ENCODE results near the gene NUP210.

The NUP210 gene

DNA sequence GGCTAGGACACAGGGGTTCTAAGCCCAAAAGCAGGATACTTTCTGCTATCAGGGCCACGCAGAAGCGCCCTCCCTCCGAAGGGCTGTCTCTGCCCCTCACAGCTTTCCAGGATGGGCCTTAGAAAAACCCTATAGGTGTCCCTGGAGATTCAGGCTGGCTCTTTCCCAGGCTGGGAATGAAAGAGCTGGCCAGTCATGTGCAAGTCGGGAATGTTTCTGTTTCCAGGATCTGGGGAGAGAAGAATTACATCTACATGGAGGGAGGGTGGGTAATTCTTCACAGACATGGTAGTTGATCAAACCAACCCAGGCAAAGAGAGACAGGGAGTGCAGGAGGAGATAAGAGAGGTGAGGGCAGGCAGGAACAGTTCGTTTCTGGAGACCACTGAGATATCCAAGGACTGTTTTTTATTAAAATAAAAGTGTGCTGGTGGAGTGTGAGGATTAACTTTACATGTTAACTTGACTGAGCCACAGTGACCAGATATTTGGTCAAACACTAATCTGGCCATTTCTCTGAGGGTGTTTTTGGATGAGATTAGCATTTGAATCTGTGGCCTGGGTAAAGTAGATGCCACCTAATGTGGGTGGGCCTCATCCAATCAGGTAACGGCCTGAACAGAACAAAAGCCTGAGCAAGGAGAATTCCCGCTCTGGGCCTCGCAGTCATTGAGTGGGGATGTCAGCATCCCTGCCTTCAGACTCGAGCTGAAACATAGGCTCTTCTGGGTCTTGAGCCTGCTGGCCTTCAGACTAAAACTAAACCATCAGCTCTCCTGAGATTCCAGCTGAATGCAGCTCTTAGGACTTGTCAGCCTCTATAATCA is 15.3 kb downstream of the NUP210 start:
- no peak overlapping the region for H3K4me3 ChIP-seq
- DNase-seq (ENCODE audit: low read depth, low spot score), result no peak
- no peak for TF ChIP-seq POLR2AphosphoS5 (IDR thresholded peaks at IDR 0.05; ENCODE audit: borderline replicate concordance, low read depth, low read length)
- no peak for TF ChIP-seq EZH2 (IDR thresholded peaks at IDR 0.05)
- TF ChIP-seq FOXP2 (optimal IDR thresholded peaks at IDR 0.05; ENCODE audit: control extremely low read depth, extremely low read length, insufficient read depth), result no peak
- no peak overlapping the region for H3K9ac ChIP-seq (ENCODE audit: insufficient read length)
- H3K27ac ChIP-seq, result no peak overlapping the region
- no peaks in the 10 kb centered on the region for H3K36me3 ChIP-seq (ENCODE audit: insufficient read depth, low read length)
- no peaks in the 10 kb centered on the region for H3K9me3 ChIP-seq (ENCODE audit: low read depth, low read length)

DNA sequence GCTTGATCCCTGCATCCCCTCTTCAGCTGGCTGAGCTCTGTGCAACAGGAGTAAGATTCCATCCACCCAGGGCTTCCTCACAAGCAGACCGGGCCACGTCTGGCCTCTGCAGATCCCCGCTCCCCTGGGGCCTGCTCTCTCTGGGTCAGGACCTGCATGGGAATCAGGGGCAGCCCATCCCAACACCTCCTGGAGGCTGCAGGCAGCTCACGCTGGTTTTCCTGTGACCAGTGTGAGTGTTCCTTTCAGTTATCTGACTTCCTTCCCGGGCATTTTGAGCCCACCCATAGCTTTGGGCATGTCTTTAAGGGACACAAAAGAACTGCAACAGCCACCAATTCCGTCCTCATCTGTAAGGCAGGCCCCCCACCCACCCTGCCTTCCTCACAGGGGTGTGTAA is 16.3 kb downstream of the NUP210 start:
- Histone ChIP-seq H3K27ac (no peak overlapping the region), H3K36me3 (ENCODE audit: insufficient read depth, low read length) (no peaks in the 10 kb centered on the region), H3K9me3 (ENCODE audit: low read depth, low read length) (no peaks in the 10 kb centered on the region), H3K4me3 (no peak overlapping the region), H3K9ac (ENCODE audit: insufficient read length) (no peak overlapping the region)
- DNase-seq (ENCODE audit: low read depth, low spot score), result no peak
- TF ChIP-seq EZH2 (IDR thresholded peaks at IDR 0.05) (no peak), FOXP2 (optimal IDR thresholded peaks at IDR 0.05; ENCODE audit: control extremely low read depth, extremely low read length, insufficient read depth) (no peak), POLR2AphosphoS5 (IDR thresholded peaks at IDR 0.05; ENCODE audit: borderline replicate concordance, low read depth, low read length) (no peak)

DNA sequence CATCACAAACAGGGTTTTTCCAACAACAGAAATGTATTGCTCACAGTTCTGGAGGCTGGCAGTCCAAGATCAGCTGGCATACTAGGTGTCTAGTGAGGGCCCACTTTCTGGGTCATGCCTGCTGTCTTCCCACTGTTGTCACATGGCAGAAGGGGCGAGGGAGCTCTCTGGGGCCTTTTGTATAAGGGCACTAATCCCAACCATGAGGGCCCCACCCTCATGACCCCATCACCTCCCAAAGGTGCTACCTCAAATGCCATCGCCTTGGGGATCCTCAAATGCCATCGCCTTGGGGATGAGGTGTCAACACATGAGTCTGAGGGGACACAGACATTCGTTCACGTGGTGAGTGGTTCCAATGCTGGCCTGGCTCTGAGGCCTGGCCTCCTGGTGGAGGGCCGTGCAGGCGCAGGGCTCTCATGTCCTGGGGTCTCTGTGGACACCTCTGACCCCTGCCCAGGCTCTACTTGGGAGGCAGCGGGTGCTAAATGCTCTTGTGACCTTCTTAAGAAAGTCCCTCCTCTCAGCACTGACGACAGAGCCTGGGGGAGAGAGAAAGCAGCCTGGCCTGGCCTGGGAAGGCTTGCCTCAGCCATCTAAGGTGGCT is 16.8 kb downstream of the NUP210 start:
- no peak overlapping the region for H3K27ac ChIP-seq
- no peak for DNase-seq (ENCODE audit: low read depth, low spot score)
- H3K36me3 ChIP-seq (ENCODE audit: insufficient read depth, low read length), result no peaks in the 10 kb centered on the region
- H3K9ac ChIP-seq (ENCODE audit: insufficient read length), result no peak overlapping the region
- H3K4me3 ChIP-seq, result no peak overlapping the region
- TF ChIP-seq EZH2 (IDR thresholded peaks at IDR 0.05) (no peak), FOXP2 (optimal IDR thresholded peaks at IDR 0.05; ENCODE audit: control extremely low read depth, extremely low read length, insufficient read depth) (no peak), POLR2AphosphoS5 (IDR thresholded peaks at IDR 0.05; ENCODE audit: borderline replicate concordance, low read depth, low read length) (no peak)
- H3K9me3 ChIP-seq (ENCODE audit: low read depth, low read length), result no peaks in the 10 kb centered on the region

DNA sequence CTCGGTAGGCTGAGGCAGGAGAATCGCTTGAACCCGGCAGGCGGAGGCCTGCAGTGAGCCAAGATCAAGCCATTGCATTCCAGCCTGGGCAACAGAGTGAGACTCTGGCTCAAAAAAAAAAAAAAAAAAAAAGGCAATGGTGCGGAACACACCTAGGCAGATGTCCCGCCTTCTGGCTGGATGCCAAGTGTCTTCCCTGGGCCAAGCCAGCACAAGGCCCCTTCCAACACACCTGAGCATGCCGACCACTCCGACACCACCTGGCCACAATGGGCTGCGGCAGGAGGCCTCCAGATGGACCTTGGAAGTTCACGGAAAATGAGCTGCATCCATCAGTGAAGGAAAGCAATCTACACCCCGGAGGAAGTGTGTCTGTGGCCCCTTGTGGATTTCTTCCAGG is 19.0 kb downstream of the NUP210 start:
- no peak overlapping the region for H3K27ac ChIP-seq
- no peak for DNase-seq (ENCODE audit: low read depth, low spot score)
- H3K9ac ChIP-seq (ENCODE audit: insufficient read length), result no peak overlapping the region
- no peak for TF ChIP-seq FOXP2 (optimal IDR thresholded peaks at IDR 0.05; ENCODE audit: control extremely low read depth, extremely low read length, insufficient read depth)
- no peak for TF ChIP-seq POLR2AphosphoS5 (IDR thresholded peaks at IDR 0.05; ENCODE audit: borderline replicate concordance, low read depth, low read length)
- no peak for TF ChIP-seq EZH2 (IDR thresholded peaks at IDR 0.05)
- no peaks in the 10 kb centered on the region for H3K9me3 ChIP-seq (ENCODE audit: low read depth, low read length)
- no peaks in the 10 kb centered on the region for H3K36me3 ChIP-seq (ENCODE audit: insufficient read depth, low read length)
- H3K4me3 ChIP-seq, result no peak overlapping the region

DNA sequence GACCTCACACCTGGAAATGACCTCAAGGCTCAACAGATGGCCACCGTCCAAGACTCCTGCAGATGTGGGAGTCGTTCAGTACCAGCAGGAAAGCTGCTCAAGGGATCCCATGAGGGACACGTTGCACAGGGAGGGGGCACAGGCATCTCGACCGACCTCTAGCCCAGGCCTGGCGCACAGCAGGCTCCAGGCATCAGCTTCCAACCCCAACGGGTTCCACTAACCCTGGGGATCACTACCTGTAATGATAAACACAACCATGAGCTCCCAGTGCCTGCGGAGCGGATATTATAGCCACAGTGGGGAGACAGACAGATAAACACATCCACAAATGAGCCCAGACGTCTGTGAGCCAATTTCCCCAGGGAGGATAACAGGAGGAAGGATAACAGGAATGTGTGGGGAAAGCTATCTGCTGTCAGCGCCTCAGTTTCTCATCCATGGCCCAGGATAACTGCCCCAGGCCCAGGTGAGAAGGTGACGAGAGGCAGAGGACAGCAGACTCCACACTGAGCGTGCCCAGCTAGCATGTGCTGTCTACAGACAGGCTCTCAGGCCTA is 19.9 kb downstream of the NUP210 start:
- DNase-seq (ENCODE audit: low read depth, low spot score), result no peak
- H3K27ac ChIP-seq, result no peak overlapping the region
- H3K36me3 ChIP-seq (ENCODE audit: insufficient read depth, low read length), result no peaks in the 10 kb centered on the region

DNA sequence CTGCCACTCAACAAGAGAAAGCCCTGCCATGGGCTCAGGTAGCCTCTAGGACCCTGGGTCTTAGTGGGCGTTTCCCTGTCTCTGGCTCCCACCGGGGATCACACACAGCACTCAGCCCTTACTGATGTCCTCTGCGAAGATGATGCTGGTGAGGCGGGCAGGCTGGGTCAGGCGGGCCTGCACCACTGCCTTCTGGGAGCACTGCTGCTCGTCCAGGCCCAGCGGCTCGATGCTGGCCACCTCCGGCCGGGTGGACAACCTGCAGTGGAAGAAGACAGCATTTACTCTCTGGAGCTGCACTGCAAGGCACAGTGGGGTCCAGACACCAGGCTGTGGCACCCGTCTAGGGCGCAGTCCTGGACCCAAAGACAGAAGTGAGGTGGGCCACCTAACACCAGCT is 20.5 kb downstream of the NUP210 start:
- DNase-seq (ENCODE audit: low read depth, low spot score), result no peak
- TF ChIP-seq EZH2 (IDR thresholded peaks at IDR 0.05) (no peak), POLR2AphosphoS5 (IDR thresholded peaks at IDR 0.05; ENCODE audit: borderline replicate concordance, low read depth, low read length) (no peak), FOXP2 (optimal IDR thresholded peaks at IDR 0.05; ENCODE audit: control extremely low read depth, extremely low read length, insufficient read depth) (no peak)
- Histone ChIP-seq H3K4me3 (no peak overlapping the region), H3K36me3 (ENCODE audit: insufficient read depth, low read length) (no peaks in the 10 kb centered on the region), H3K27ac (no peak overlapping the region), H3K9me3 (ENCODE audit: low read depth, low read length) (no peaks in the 10 kb centered on the region), H3K9ac (ENCODE audit: insufficient read length) (no peak overlapping the region)

More for the DNA sequence above, 19.9 kb downstream of the NUP210 start:
- Histone ChIP-seq H3K4me3 (no peak overlapping the region), H3K9ac (ENCODE audit: insufficient read length) (no peak overlapping the region), H3K9me3 (ENCODE audit: low read depth, low read length) (no peaks in the 10 kb centered on the region)
- TF ChIP-seq FOXP2 (optimal IDR thresholded peaks at IDR 0.05; ENCODE audit: control extremely low read depth, extremely low read length, insufficient read depth) (no peak), POLR2AphosphoS5 (IDR thresholded peaks at IDR 0.05; ENCODE audit: borderline replicate concordance, low read depth, low read length) (no peak), EZH2 (IDR thresholded peaks at IDR 0.05) (no peak)

DNA sequence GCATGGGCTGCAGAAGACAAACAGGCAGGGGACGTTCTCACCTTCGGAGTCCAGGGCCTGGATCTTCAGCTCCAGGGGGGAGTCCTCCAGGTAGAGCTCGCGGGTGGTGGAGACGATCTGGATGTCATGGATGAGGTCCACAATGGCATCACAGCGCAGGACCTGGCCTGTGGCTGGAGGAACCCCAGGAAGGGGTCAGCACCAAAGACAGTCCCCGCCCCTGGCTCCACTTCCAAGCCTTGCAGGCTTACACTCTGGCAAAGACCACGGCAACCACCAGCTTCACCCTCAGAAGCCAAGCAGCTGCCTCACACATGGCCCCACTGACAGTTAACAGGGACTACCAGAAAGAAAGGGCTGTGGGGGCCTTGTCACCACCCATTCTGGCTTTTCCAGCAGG is 22.8 kb downstream of the NUP210 start:
- TF ChIP-seq POLR2AphosphoS5 (IDR thresholded peaks at IDR 0.05; ENCODE audit: borderline replicate concordance, low read depth, low read length), result no peak
- no peak for TF ChIP-seq FOXP2 (optimal IDR thresholded peaks at IDR 0.05; ENCODE audit: control extremely low read depth, extremely low read length, insufficient read depth)
- TF ChIP-seq EZH2 (IDR thresholded peaks at IDR 0.05), result no peak
- Histone ChIP-seq H3K27ac (no peak overlapping the region), H3K36me3 (ENCODE audit: insufficient read depth, low read length) (no peaks in the 10 kb centered on the region), H3K9ac (ENCODE audit: insufficient read length) (no peak overlapping the region), H3K4me3 (no peak overlapping the region), H3K9me3 (ENCODE audit: low read depth, low read length) (no peaks in the 10 kb centered on the region)
- no peak for DNase-seq (ENCODE audit: low read depth, low spot score)

DNA sequence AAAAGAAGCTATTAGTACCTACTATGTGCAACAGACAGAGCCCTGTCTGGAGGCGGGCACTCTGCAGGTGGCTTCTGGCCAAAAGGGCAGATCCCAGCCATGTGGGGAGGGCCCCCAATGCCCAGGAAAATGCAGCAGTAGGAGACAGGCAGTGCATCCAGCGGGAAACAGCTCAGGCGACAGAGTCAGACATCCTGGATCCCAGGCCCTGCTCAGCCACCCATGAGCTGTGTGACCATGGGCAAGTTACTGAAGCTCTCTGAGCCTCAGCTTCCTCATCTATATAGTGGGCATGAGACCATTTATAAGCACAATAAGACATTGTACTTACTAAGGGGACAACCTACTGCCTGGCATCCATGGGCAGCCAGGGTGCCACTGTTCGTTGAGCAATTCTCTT is 25.8 kb downstream of the NUP210 start:
- H3K27ac ChIP-seq, result no peak overlapping the region
- H3K4me3 ChIP-seq, result no peak overlapping the region
- H3K9ac ChIP-seq (ENCODE audit: insufficient read length), result no peak overlapping the region
- H3K9me3 ChIP-seq (ENCODE audit: low read depth, low read length), result no peaks in the 10 kb centered on the region
- no peak for DNase-seq (ENCODE audit: low read depth, low spot score)
- no peaks in the 10 kb centered on the region for H3K36me3 ChIP-seq (ENCODE audit: insufficient read depth, low read length)
- TF ChIP-seq EZH2 (IDR thresholded peaks at IDR 0.05), result no peak

Data from SK-N-MC (cell line).